MCF 10A (cell line): ENCODE measurements around the gene DQX1. TPM values are rescaled to one million over a fixed set of nuclear protein-coding genes. Genes with fewer than 3 reads are reported as not detected.

ENCODE experiments used
- BruUV-seq: library from RNA; stranded (reverse); fragments of 400-500 nt; replicated peaks from 2 replicates; lab custom pipeline; 2021; lab: Mats Ljungman, UMichigan
- CTCF ChIA-PET: fragments of 300-600 bp; sonication (Branson Sonifier 250); formaldehyde crosslinking; extraction: SDS; loops from one replicate; lab custom pipeline; 2021; ENCODE audit warnings: antibody characterized with exemption, inconsistent platforms; lab: Yijun Ruan, JAX
- POLR2A ChIA-PET: fragments of 300-600, 350-650 bp; sonication (Branson Sonifier 250); formaldehyde crosslinking; extraction: SDS; loops from one replicate; lab custom pipeline; 2020; ENCODE audit warnings: antibody characterized with exemption, inconsistent platforms; lab: Yijun Ruan, JAX
- DNase-seq: peaks from one replicate; pipeline ENCODE4 v3.0.0-alpha.2; 2018; ENCODE audit not compliant: unreplicated experiment
- H3K27ac Mint-ChIP-seq: one replicate; pipeline ENCODE4 v1.8.0; 2022; ENCODE audit warnings: mild to moderate bottlenecking, low read depth, mixed read lengths; ENCODE audit not compliant: unreplicated experiment
- H3K27me3 Mint-ChIP-seq: one replicate; pipeline ENCODE4 v1.8.0; 2022; ENCODE audit warnings: mixed read lengths; ENCODE audit not compliant: insufficient read depth, unreplicated experiment
- H3K36me3 Mint-ChIP-seq: one replicate; pipeline ENCODE4 v1.8.0; 2022; ENCODE audit warnings: mild to moderate bottlenecking, moderate library complexity, mixed read lengths; ENCODE audit not compliant: insufficient read depth, unreplicated experiment
- H3K4me1 Mint-ChIP-seq: one replicate; pipeline ENCODE4 v1.8.0; 2022; ENCODE audit warnings: mixed read lengths; ENCODE audit not compliant: insufficient read depth, unreplicated experiment
- H3K4me3 Mint-ChIP-seq: one replicate; pipeline ENCODE4 v1.8.0; 2022; ENCODE audit warnings: mild to moderate bottlenecking, moderate library complexity, mixed read lengths; ENCODE audit not compliant: unreplicated experiment
- H3K9me3 Mint-ChIP-seq: one replicate; pipeline ENCODE4 v1.8.0; 2022; ENCODE audit warnings: mixed read lengths; ENCODE audit not compliant: unreplicated experiment
- intact Hi-C: fragments of 100-400 bp; cut with micrococcal nuclease; formaldehyde crosslinking; loops from 2 replicates; pipeline ENCODE4 v1.14.1; 2022
- total RNA-seq: library from RNA; stranded (reverse); gene quantifications from 2 replicates; pipeline ENCODE4 v1.2.3, GENCODE V29; 2022
- TF ChIP-seq, protein P1 (sequence below): fragments of 200-600 bp; IDR thresholded peaks from one replicate; pipeline ENCODE4 v1.8.0; 2022; ENCODE audit warnings: antibody characterized with exemption, mild to moderate bottlenecking; ENCODE audit not compliant: unreplicated experiment

The DQX1 gene
- total RNA-seq, 1 experiment from 2014 or later = 4.3 TPM

DNA sequence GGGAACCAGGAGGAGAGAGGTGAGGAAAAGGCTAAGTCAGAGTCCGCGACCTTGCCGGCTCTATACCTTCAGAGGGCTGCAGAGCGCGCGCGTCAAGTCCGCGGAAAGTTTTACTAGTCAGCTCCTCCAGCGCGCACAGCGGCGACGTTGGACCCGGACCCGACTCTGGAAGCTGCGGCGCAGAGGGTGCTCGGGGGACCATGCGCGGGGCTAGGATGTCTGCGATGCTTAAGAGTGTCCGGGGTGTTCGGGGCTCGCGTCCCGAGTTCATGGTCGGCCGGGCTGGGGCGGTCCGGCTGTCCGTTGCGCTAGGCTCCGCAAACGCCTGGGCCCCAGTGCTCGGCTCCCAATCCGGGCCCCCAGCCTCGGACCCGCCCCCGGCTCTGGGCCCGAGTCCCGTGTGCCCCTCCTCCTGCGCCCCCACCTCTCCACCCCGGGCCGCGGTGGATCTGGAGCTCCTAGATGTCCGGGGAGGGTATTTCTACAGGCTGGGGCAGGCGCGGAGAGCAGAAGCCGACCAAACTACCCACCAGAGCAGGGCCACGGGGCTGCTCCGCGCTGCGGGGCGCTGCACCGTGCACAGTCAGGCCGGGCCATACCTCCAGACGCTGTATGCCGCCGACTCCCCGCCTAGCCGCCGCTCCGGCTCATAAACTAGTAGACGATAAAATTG is 26.6 kb downstream of the DQX1 start, which contains the start of gene LBX2:
LBX2 (minus strand) TSS at position 337 of the 673 bp plus-strand sequence; CDS start at position 271, 66 bp downstream.
- no peak within 1 kb of the TSS for H3K27ac Mint-ChIP-seq
- peaks cover 16% of the 10 kb centered on the region for H3K27me3 Mint-ChIP-seq
- TF ChIP-seq, protein P1, sequence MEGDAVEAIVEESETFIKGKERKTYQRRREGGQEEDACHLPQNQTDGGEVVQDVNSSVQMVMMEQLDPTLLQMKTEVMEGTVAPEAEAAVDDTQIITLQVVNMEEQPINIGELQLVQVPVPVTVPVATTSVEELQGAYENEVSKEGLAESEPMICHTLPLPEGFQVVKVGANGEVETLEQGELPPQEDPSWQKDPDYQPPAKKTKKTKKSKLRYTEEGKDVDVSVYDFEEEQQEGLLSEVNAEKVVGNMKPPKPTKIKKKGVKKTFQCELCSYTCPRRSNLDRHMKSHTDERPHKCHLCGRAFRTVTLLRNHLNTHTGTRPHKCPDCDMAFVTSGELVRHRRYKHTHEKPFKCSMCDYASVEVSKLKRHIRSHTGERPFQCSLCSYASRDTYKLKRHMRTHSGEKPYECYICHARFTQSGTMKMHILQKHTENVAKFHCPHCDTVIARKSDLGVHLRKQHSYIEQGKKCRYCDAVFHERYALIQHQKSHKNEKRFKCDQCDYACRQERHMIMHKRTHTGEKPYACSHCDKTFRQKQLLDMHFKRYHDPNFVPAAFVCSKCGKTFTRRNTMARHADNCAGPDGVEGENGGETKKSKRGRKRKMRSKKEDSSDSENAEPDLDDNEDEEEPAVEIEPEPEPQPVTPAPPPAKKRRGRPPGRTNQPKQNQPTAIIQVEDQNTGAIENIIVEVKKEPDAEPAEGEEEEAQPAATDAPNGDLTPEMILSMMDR = no peak
- POLR2A ChIA-PET = no interaction called here
- BruUV-seq = no TSS peak
- H3K9me3 Mint-ChIP-seq = no peaks in the 10 kb centered on the region
- peaks cover 11% of the 10 kb centered on the region for H3K4me1 Mint-ChIP-seq
- CTCF ChIA-PET = no interaction called here
- no peak for DNase-seq
- intact Hi-C loops = no loop called here
- H3K36me3 Mint-ChIP-seq = peaks cover 21% of the 10 kb centered on the region
- H3K4me3 Mint-ChIP-seq = peak within 1 kb of the TSS; percentile 51

DNA sequence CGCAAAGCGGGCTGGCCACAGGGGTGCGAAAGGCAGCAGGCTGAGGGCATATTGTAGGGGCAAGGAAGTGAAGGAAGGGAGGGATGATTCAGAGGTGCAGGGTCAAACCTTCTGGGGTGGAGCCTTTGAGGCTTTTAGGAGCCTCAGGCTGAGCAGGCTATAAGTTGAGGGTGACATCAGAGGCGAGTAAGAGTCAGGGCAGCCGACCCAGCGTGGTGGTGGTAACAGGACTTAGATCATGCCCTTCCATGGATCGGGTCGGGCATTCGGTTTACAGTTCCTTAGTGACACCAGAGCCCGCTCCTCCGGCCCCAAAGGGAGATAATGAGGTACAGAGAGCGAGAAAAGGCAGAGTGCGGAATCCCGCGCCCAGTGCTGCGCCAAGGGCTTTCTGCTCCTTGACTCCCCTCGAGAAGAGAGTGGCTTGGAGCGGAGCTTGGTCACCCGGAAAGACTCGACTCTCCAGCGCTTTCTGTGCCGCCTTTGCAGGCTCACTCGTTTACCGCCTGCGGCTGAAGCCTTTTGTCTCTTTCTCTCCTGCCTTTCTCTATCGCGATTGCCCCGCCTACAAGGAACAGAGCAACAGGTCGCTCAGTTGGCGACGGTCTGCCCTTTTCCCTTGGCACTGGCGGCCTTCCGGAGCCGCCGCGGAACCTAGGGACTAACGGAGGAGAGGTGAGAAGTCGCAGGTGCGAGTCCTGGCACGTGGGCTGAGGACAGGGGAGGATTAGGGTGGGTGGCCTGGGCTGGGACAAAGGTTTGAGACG is 27.3 kb downstream of the DQX1 start:
- peak overlapping the region; percentile 51 for H3K4me3 Mint-ChIP-seq
- TF ChIP-seq, protein P1 = no peak
- BruUV-seq = no TSS peak
- ChIA-PET POLR2A (interaction anchor here (0.6 to 1.9 kb wide), 3 partner anchors 8 to 87 kb away, joined by 3 to 9 read pairs (median 3); partner anchors contain the start of gene PCGF1), CTCF (interaction anchor here (1.5 kb wide), 1 partner anchor 15 kb away, joined by 5 read pairs; the partner anchor contains the start of genes CCDC142 and TTC31)
- H3K4me1 Mint-ChIP-seq = peaks cover 11% of the 10 kb centered on the region
- peaks cover 16% of the 10 kb centered on the region for H3K27me3 Mint-ChIP-seq
- no peak for DNase-seq
- no peaks in the 10 kb centered on the region for H3K9me3 Mint-ChIP-seq
- peaks cover 14% of the 10 kb centered on the region for H3K36me3 Mint-ChIP-seq
- intact Hi-C loops = no loop called here
- H3K27ac Mint-ChIP-seq = no peak overlapping the region

- CTCF ChIA-PET = interaction anchor here (1.5 kb wide), 1 partner anchor 14 kb away, joined by 5 read pairs; the partner anchor contains the start of genes CCDC142 and TTC31
- POLR2A ChIA-PET = interaction anchor here (0.6 to 1.9 kb wide), 4 partner anchors 9 to 89 kb away, joined by 3 to 9 read pairs (median 4); partner anchors contain the start of gene PCGF1
- peaks cover 11% of the 10 kb centered on the region for H3K4me1 Mint-ChIP-seq
- no TSS peak for BruUV-seq
- H3K4me3 Mint-ChIP-seq = peak overlapping the region; percentile 51
- H3K27me3 Mint-ChIP-seq = peaks cover 16% of the 10 kb centered on the region
- DNase-seq = no peak
- TF ChIP-seq, protein P1 = no peak
- intact Hi-C loops = no loop called here
- H3K9me3 Mint-ChIP-seq = no peaks in the 10 kb centered on the region
- peaks cover 8% of the 10 kb centered on the region for H3K36me3 Mint-ChIP-seq
- H3K27ac Mint-ChIP-seq = no peak overlapping the region
Measured at GRCh38 chr2:74497777-74498499, 28.1 kb downstream of the DQX1 start.
